GM21360 (cell line): ENCODE results near the gene SLCO3A1.
"Not testable (repeated sequence)": the region's sequence is repeated elsewhere in the genome, so short reads cannot be mapped to it uniquely, and the experiment has no call there.

ENCODE experiments used
- ATAC-seq: cut with Tn5 transposase; IDR thresholded peaks from one replicate; pipeline ENCODE4 v1.9.1; 2021; ENCODE audit warnings: mild to moderate bottlenecking, moderate library complexity; ENCODE audit not compliant: unreplicated experiment

SLCO3A1 gene

DNA sequence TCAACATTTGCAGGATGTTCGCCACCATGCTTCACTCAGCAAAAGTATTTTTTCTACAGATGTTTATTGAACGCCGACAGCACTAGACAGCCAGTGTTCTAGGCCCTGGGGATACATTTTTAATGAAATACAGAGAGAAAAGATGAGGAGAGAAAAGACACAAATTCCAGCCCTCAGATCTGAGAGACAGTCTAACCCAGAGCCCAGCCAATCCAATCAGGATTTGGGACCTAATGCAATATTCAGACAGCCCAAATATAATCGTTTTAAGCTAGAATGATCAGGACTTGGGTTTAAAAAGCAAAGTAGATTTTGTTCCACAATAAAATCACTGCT is 174.8 kb downstream of the SLCO3A1 start:
- no peak for ATAC-seq

DNA sequence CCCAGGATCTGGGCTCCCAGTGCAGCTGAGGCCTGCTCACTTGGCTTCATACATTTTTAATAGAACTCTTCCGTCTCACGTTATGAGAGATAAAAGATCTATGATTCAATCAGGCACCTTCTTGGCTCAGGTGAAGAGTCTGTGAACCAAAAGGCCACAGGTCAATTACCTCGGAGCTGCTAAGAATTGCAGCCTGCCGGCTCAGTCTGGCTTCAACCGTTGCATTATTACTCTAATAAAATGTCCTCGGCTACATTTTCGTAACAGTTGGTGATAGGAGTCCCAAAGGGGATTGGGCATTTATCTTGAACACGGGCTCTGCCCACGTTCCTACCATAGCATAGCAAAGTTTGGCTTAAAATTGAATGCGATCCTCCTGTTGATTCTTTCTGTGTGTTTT is 176.3 kb downstream of the SLCO3A1 start:
- ATAC-seq: no peak

DNA sequence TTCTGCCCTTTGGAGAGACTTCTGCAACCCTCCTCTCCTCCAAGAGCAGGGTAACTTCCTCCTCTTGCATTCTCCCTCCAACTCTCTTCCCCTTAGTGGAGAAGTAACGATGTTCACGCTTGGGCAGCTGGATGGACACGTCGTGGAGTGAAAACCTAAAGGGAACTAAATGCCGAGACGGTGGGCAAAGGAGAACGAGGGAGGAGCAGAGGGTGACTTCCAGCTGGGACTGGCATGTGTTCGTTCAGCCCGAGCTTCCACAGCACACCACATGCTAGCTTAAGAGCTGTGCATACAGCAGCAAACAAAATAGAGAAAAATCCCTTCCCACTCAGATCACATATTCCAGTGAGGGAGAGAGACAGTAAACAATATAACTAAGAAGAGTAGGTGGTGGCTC is 179.8 kb downstream of the SLCO3A1 start:
- no peak for ATAC-seq

DNA sequence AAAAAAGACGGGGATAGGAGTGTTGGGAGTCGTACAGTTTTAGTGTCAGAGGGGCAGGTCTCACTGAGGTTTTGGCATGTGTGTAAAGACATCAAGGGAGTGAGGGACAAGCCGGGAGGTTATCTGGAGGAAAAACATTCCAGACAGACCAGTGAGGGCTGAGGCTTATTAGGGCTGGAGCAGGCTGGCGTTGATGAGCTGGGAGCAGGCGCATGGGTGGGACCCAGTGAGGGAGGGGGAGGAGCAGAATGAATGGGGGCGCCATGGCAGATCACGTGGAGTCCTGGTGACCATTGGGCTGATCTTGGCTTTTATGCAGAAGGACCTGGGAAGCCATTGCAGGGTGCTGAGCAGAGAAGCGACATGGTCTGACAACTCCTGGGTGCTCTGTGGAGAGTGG is 180.2 kb downstream of the SLCO3A1 start:
- ATAC-seq: no peak

DNA sequence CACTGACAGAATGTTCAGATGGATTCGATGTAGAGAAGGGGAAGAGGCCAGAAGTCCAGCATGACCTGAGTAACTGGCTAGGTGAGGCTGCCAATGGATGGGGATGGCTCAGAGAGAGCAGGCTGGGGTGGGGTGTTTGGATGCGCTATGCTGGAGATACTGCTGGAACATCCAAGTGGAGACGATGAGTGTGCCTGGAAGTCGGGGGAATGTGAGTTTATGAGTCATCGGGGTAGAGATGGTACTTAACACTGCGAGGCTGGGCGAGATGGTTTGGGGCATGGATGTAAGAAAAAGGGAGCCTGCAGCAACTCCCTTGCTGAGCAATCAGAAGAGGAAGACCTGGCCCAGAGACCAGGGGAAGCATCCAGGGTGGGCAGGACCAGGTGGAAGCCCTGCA is 180.7 kb downstream of the SLCO3A1 start:
- ATAC-seq: no peak

DNA sequence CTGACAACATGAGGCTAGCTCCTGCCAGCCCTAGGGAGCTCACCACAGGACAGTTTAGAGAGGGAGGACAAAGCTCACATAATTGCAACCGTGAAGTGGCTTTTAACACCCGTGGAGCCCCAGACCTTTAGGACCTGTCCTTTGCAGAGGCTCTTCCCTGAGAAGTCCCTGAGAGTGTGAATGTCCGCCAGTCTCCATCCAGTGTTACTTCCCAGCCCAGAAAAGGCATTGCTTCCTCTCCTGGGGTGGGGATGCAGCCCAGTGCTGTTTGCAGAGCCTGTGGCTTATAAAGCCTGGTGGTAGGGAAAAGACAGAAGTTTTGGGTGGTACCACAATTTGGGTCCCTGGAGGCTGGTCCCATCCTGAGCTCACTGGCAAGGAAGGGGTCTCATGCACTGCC is 182.0 kb downstream of the SLCO3A1 start:
- ATAC-seq: no peak

DNA sequence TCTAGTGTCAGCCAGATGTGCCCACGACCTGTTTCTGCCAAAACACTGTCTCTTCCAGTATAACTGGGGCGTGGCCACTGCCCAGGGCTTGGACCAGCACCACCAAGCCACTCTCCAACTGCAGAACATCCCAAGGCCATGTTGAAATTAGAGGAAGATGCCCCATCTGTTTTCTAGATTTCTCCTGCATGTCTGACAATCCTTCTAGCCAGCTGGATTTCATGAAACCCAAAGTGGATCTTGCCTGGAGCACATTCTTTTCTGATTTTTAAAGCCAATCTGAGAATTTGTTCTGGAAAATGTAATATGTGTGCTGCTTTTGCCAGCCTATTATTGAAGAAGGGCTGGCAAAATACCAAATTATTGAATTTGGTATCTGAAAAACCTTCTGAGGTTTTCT is 182.5 kb downstream of the SLCO3A1 start:
- no peak for ATAC-seq

DNA sequence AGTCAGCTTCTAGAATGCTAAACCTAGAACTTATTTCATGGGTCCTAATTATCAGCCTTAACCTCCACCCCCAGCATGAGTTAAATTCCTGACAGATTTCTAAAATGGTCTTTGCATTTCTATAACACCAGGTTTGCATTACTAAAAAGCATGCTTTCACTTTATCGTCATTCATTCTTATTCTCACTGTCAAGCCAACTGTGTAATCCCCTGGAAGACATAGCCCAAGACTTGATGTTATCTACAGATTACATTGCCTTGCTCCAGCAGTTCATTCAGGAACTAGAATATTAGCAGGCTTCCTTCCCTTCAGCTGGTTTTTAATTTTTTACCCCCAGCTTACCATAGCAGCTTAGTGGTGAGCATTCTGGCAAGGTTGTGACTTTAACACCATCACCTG is 184.0 kb downstream of the SLCO3A1 start:
- ATAC-seq: no peak

DNA sequence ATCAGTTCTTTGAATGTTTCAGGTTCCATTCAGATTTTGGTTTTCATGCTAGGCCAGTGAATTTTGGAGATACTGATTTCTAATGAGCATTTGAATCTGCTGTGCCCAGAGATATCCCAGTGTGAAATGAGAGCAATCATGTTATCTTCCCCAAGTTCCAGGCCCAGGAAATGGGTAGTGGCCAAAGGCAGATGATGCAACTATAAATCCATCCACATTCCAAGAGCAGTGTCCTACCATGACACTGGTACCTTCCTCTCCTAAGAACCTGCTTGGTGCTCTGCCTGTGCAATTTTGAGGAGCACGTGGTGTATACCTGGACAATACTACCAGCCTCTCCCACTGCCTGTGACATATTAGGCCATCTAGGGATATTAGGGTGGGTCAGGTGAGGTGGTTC is 186.8 kb downstream of the SLCO3A1 start:
- ATAC-seq: no peak

DNA sequence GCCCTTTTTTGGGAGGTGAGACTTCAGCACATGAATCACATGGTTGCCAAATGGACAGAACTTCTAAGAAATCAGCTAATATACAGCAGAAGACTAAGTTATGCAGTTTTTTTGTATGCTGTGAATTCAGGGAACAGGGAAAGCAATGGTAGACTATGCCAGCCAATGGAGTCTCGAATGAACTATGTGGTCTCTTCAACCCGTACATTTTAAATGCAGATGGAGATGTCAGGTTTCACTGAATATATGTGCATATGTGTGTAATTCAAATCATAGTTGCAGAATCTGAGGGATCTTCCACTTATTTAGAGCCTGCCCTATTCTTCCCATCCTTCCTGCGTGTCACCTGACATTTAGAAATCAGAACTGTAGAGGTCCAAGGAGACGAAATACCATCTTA is 187.9 kb downstream of the SLCO3A1 start:
- ATAC-seq: no peak

DNA sequence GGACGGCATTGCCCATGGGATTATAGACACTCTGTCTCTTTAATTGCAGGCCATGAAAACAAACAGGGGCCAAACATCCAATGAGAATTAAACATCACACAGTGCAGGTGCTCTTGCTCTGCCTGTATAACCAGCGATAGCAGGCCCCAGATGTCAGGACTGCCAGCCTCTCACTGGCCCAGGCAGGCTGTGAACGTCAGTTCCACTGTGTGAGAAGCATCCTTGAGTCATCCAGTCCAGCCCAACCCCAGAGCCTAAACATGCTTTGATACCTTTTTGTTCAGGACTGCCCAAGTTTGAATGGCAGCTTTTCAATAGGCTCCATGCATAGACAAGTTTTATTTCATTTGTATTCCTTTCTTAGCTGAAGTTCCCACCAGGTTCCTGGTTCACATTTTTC is 189.8 kb downstream of the SLCO3A1 start:
- ATAC-seq: no peak

DNA sequence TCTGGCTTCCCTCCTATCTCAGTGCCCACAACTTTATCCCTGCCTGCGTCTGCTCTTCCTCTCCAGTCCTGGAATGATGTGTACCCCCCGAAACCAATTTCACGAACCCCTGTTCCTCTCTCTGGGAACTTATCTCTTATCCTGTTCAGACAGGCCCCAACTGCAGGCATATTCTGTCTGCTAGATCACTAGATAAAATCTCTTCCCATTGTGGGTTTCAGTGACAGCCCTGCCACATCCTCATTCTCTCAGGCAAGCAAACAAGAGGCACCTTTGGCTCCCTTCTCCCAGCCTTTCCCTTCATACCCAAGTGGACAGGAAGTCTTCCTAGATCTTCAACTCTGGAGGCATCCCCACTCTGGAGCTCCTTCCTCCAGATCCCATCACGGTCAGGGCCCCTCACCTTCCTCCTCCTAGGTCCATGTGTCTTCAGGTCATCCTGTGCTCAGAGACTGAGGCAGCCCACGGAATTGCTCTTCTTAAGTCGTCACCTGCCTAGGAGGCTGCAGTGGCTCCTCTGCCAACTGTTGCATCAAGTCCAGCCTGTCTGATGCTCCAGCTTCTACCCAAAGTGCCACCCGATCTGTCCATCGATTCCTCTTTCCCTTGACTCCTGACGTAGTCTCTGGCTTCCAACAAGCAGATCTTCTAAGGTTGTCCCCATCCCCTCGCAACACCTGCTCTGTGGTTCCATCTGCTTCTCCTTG is 190.8 kb downstream of the SLCO3A1 start:
- no peak for ATAC-seq

DNA sequence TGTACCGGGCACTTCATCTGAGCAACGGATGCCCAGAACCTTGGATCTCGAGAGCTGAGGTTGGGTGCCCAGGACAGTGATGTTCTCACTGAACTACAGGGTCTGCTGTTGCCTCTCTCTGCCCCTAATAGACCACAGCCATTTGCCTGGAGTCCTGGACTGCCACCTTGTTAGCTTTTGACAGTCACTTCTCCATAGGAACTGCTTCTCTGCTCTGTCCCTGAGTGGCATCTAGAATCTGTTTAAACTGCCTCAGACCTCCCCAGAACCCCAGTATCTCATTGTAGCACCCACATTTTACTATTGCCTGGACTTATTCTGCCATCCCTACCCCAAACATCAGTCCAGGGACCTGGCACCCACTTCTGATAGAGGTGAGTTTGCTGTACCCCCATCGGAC is 194.4 kb downstream of the SLCO3A1 start:
- ATAC-seq: no peak

DNA sequence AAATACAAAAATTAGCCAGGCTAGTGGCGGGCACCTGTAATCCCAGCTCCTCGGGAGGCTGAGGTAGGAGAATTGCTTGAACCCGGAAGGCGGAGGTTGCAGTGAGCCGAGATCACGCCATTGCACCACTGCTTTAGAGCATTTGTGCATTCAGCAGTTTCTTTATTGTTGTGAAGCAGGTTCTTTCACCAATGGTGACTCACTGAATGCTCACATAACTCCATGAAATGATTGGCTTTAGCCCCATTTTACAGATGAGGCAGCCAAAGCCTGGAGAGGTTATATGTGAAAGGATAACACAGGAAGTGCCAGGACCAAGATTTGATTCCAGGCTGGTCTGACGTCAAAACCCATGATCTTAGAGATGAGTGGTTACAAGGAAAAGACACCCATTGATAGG is 195.2 kb downstream of the SLCO3A1 start:
- ATAC-seq: no peak

DNA sequence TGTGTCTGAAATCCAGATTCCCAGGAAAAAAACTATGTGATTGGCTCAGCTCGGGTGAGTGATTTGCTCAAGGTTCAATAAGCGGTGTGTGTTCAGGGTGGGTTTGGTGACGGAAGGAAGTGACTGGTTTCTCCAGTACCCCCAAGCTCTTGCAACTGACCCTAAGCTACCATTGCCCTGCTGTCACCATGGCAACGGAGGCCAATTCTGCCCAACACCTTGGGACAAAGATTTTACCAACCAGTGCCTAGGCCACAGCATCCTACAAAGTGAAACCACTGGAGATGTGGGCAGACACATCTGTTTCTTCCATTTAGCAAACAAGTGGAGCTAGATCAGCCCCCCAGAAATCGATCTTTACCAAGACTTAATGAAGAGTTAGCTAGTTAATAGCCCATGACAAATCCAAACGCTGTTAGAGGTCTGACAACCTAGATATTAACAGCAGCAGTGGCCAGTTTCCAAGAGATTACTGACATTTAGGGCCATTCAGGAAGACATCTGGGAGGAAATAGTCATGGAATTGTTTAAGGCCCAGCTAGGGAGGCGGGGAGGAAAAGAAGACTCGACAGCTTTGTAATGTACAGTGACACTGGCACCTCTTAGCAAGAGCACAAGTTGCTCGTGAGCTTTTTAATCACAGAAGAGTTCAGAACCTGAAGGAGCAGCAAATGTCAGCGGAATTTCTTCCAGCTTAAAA is 195.9 kb downstream of the SLCO3A1 start:
- ATAC-seq: no peak

DNA sequence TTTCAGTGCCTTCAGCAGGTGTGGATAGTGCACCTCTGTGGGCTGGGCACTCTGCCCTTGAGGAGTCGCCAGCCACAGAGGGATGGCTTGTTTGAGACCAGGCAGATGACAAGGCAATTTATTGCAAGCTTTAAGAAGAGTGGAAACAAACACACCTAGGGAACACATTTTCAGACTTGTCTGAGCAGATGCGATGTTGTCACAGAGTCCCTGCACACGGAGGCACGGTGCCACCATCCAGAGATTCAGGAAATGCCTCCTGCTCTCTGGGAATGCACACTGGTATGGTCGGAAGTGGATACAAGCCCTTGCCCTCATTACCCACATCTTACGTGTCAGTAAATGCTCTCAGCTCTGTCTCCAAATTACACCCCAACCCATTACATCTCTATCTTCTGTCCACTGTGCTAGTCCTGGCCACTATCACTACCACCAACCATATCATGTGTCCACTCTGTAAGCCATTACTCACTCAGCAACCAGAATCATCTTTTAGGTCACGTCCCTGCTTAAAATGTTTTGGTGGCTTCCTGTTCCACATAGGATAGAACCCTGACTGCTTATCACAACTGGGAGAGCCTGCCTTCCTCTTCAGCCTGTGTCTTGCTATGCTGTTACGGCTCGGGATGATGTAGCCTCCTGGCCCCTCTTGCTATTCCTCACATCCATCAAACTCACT is 196.9 kb downstream of the SLCO3A1 start:
- ATAC-seq: no peak

DNA sequence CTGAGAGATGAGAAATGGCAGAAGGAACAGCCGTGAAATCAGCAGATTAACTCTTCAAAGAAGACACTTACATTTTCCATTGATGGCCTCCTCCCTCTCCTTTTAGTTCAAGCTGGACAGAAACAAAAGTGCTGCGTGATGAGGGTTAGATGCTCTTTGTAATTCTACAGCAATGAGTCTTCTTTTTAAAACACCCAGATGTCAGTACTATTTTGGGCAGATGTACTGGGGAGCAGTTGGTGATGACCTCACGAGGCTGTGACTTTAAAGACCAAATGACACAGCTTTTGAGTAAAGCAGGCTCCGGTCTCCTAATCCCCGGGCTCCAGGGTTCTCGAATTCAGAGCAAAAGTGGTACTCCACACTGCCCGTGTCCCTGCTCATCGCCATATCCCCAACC is 198.2 kb downstream of the SLCO3A1 start:
- no peak for ATAC-seq

DNA sequence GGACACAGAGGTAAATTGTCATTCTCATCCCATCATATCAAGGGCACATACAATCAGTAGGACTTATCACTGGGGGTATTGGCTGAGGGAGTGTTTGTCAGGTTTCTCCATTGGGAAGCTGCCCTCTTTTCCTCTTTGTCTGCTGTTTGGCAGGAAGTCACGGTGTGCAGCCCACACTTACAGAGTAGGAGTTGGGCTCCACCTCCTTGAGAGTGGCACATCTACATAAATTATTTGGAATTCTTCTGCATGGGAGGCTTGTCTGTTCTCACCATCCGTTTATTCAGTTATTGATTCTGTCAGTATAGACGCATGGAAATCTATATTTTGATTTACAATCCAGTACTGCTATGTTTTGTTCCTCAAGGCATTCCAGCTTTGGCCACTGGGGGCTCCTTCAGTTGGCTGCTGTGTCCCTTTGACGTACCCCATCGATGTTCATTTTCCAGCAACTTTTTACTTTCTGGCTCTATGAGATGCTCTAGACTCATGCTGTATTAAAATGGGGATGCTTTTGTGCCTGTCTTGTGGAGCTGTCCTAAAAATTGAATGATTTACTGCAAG is 200.3 kb downstream of the SLCO3A1 start:
- ATAC-seq: no peak

DNA sequence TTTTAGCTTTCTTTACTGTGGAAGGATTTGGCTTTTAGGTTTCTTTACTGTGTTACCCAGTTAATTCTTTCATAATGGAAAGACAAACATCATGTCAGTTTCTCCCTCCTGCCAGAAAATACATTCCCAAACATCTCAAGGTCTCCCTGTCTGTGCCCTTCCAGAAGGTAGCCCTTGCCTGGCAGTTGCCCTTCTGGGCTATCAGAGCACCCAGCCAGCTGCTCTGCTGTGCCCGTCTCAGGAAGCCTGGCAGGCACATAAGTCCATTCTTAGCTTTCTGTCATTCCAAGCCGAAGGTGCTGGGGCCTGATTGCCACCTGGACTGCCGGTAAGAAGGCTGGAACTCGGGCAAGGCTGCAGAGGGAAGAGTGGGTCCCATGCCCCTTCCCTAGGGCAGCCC is 203.4 kb downstream of the SLCO3A1 start:
- no peak for ATAC-seq

DNA sequence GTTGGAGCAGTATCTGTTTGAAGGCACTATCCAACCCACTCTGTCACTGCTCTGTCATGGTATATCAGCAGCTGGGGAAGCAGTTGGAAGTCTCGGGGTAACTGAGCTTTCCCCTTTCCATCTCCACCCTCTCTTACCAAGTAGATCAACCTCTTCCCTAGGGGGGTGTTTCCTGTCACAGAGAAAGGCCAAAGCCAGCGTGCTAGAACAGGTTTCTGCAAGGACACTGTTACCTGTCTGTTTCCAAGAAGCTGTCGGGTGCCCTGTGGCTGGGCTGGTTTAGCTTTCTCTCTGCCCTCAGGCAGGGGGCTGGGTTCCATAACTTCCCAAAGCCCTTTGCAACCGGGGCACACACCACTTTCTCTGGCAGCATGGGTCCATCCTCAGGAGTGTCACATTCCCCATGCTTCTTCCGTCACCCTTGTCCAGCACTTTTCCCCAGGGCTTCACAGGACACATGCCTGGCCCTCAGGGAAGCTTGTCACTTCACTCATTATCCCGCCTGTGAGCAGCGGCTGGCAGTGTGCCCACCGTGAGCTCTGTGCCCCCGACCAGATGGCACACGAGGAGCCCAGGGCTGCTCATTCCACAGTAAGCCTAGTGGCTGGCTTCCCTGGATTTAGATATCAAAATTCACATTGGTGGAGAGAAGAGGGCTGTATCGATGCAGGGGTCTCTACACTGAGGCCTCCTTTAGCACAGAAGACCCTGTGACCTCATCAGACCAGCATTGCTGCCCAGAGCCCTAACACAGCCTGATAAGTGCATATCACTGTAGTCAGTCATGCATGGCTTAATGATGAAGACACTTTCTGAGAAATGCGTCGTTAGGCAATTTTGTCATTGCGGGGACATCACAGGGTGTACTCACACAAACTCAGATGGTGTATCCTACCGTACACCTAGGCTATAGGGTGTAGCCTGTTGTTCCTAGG is 205.8 kb downstream of the SLCO3A1 start:
- ATAC-seq: no peak

DNA sequence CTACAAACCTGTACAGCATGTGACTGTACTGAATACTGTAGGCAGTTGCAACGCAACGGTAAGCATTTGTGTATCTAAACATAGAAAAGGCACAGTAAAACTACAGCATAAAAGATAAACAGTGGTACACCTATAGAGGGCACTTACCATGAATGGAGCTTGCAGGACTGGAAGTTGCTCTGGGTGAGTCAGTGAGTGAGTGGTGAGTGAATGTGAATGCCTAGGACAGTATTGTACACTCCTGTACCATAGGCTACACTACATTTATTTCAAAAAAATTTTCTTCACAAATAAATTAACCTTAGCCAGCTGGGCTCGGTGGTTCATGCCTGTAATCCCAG is 206.4 kb downstream of the SLCO3A1 start:
- not testable (repeated sequence) for ATAC-seq
